Esophagus muscularis mucosa (tissue), 4 donors: Measurements from ENCODE around the gene IRF8. TPM values are rescaled to one million over a fixed set of nuclear protein-coding genes. Genes with fewer than 3 reads are reported as not detected.
"Not testable (repeated sequence)": the region's sequence is repeated elsewhere in the genome, so short reads cannot be mapped to it uniquely, and the experiment has no call there.

Experiments used
- DNase-seq: peaks from one replicate; pipeline ENCODE4 v3.0.0-alpha.2; 2017; ENCODE audit errors: extremely low spot score
- H3K27ac ChIP-seq, 4 donors: fragments of 200-600 bp; sonication (generic); replicated peaks in 1 of 4; 1 replicate in 3 of 4; 2 replicates in 1 of 4; pipeline ENCODE4 v1.5.1; 2016 to 2019; ENCODE audit warnings: mild to moderate bottlenecking in 1 of 4
- H3K27me3 ChIP-seq, 4 donors: fragments of 200-600 bp; sonication (generic); one replicate each; pipeline versions ENCODE4 v1.5.1 to v1.6.0; 2016 to 2019
- H3K36me3 ChIP-seq, 4 donors: fragments of 200-600 bp; sonication (generic); one replicate each; pipeline ENCODE4 v1.5.1; 2016 to 2019
- H3K4me1 ChIP-seq, 4 donors: fragments of 200-600 bp; sonication (generic); one replicate each; pipeline ENCODE4 v1.5.1; 2016 to 2019
- H3K4me3 ChIP-seq, 4 donors: fragments of 200-600 bp; sonication (generic); 1 replicate in 2 of 4; 2 replicates in 2 of 4; pipeline ENCODE4 v1.5.1; 2016 to 2019; ENCODE audit warnings: mild to moderate bottlenecking in 4 of 4, moderate library complexity in 1 of 4
- H3K9me3 ChIP-seq, 4 donors: fragments of 200-600 bp; sonication (generic); 1 replicate in 3 of 4; 2 replicates in 1 of 4; pipeline ENCODE4 v1.5.1; 2016 to 2019
- CTCF ChIP-seq, 3 experiments: fragments of 200-600 bp in 2 of 3; fragments of 450-650 bp in 1 of 3; sonication (generic) in 2 of 3; IDR thresholded peaks; one replicate each; pipeline ENCODE4 v1.5.1; 2017 to 2019; ENCODE audit warnings: antibody characterized with exemption in 3 of 3, mild to moderate bottlenecking in 2 of 3, moderate library complexity in 1 of 3
- EP300 ChIP-seq: sonication (generic); formaldehyde crosslinking; IDR thresholded peaks from one replicate; pipeline ENCODE4 v1.6.1; 2017; ENCODE audit warnings: antibody characterized with exemption
- POLR2A ChIP-seq: fragments of 450-650 bp; IDR thresholded peaks from one replicate; pipeline ENCODE4 v1.6.1; 2017; ENCODE audit warnings: antibody characterized with exemption, moderate library complexity, mild to moderate bottlenecking, low read depth
- POLR2AphosphoS5 ChIP-seq, 2 donors: sonication (generic); formaldehyde crosslinking; IDR thresholded peaks; one replicate each; pipeline ENCODE4 v1.6.1; 2017; ENCODE audit warnings: antibody characterized with exemption in 2 of 2
- WGBS: methylation state at CpG from one replicate; pipeline ENCODE4 v1.1.5; 2018; 5-methylcytosine and 5-hydroxymethylcytosine counted together
- intact Hi-C: fragments of 100-400 bp; cut with DNase I; formaldehyde crosslinking; loops from one replicate; pipeline ENCODE4 v1.15.1; 2023
- total RNA-seq, 4 donors: library from RNA; depleted of rRNA; stranded (reverse); fragments of >200 nt; gene quantifications; one replicate each; pipeline versions ENCODE4 v1.1.0 to v1.2.1, GENCODE V29; 2016

The IRF8 gene
- total RNA-seq, 4 donors from 2014 or later = 5.1 to 12.9 (median 10.4) TPM

GRCh38 chr16:85901773-85902365, 2.9 kb downstream of the IRF8 start:
- H3K4me1 ChIP-seq = peaks cover 11 to 25% (median 16%) of the 10 kb centered on the region in 4 donors
- 45% methylated on average over 7 of the region's 7 CpGs for WGBS
- H3K36me3 ChIP-seq = no peaks in the 10 kb centered on the region
- no peaks in the 10 kb centered on the region for H3K9me3 ChIP-seq
- peaks cover 0 to 26% (median 0%) of the 10 kb centered on the region in 4 donors for H3K27me3 ChIP-seq
- intact Hi-C loops = no loop called here
- no peak overlapping the region for H3K27ac ChIP-seq
- peak overlapping the region in 1 of 4 donors; percentile 22 for H3K4me3 ChIP-seq
- DNase-seq = no peak
- TF ChIP-seq POLR2A = no peak

GRCh38 chr16:85902366-85903155, 3.6 kb downstream of the IRF8 start:
- Histone ChIP-seq H3K27ac (no peak overlapping the region), H3K9me3 (no peaks in the 10 kb centered on the region), H3K4me1 (peaks cover 11 to 25% (median 16%) of the 10 kb centered on the region in 4 donors), H3K27me3 (peaks cover 0 to 26% (median 0%) of the 10 kb centered on the region in 4 donors), H3K4me3 (peak overlapping the region in 1 of 4 donors; percentile 22), H3K36me3 (no peaks in the 10 kb centered on the region)
- intact Hi-C loops = no loop called here
- TF ChIP-seq POLR2AphosphoS5 (IDR thresholded peaks at IDR 0.05) (no peak), POLR2A (no peak), EP300 (no peak), CTCF (IDR thresholded peaks at IDR 0.05) (no peak)
- 90% methylated on average over 20 of the region's 20 CpGs for WGBS
- no peak for DNase-seq

- no peak overlapping the region for H3K27ac ChIP-seq
- H3K4me1 ChIP-seq = peaks cover 6 to 19% (median 10%) of the 10 kb centered on the region in 4 donors
- 74% methylated on average over 5 of the region's 6 CpGs for WGBS
- DNase-seq = no peak
- no peak overlapping the region for H3K4me3 ChIP-seq
- H3K36me3 ChIP-seq = no peaks in the 10 kb centered on the region
- peaks cover 0 to 21% (median 0%) of the 10 kb centered on the region in 4 donors for H3K27me3 ChIP-seq
- no peak for TF ChIP-seq CTCF (IDR thresholded peaks at IDR 0.05)
- intact Hi-C loops = no loop called here
- no peaks in the 10 kb centered on the region for H3K9me3 ChIP-seq
Measured at GRCh38 chr16:85903559-85903958, 4.6 kb downstream of the IRF8 start.

GRCh38 chr16:85905110-85906095, 6.4 kb downstream of the IRF8 start:
- no peak for TF ChIP-seq EP300
- no peak for TF ChIP-seq POLR2AphosphoS5 (IDR thresholded peaks at IDR 0.05)
- H3K36me3 ChIP-seq = no peaks in the 10 kb centered on the region
- H3K9me3 ChIP-seq = no peaks in the 10 kb centered on the region
- intact Hi-C loops = no loop called here
- DNase-seq = no peak
- no peak overlapping the region for H3K27ac ChIP-seq
- peaks cover 0 to 10% (median 0%) of the 10 kb centered on the region in 4 donors for H3K4me1 ChIP-seq
- peaks cover 0 to 15% (median 0%) of the 10 kb centered on the region in 4 donors for H3K27me3 ChIP-seq
- H3K4me3 ChIP-seq = no peak overlapping the region
- 94% methylated on average over 20 of the region's 20 CpGs for WGBS

- intact Hi-C loops = no loop called here
- Histone ChIP-seq H3K27ac (no peak overlapping the region), H3K9me3 (no peaks in the 10 kb centered on the region), H3K4me3 (no peak overlapping the region), H3K27me3 (peaks cover 0 to 15% (median 0%) of the 10 kb centered on the region in 4 donors), H3K36me3 (no peaks in the 10 kb centered on the region), H3K4me1 (peaks cover 0 to 10% (median 0%) of the 10 kb centered on the region in 4 donors)
- WGBS = 92% methylated on average over 11 of the region's 13 CpGs
- no peak for TF ChIP-seq EP300
- TF ChIP-seq POLR2AphosphoS5 (IDR thresholded peaks at IDR 0.05) = no peak
- TF ChIP-seq CTCF (IDR thresholded peaks at IDR 0.05) = no peak
- no peak for TF ChIP-seq POLR2A
- DNase-seq = no peak
Measured at GRCh38 chr16:85906349-85906748, 7.4 kb downstream of the IRF8 start.

- H3K27ac ChIP-seq, H3K36me3 ChIP-seq, intact Hi-C loops, H3K9me3 ChIP-seq, H3K4me3 ChIP-seq, DNase-seq: not testable (repeated sequence)
- 88% methylated on average over 9 of the region's 9 CpGs for WGBS
- H3K4me1 ChIP-seq = peaks cover 0 to 11% (median 6%) of the 10 kb centered on the region in 4 donors
- H3K27me3 ChIP-seq = peaks cover 0 to 15% (median 0%) of the 10 kb centered on the region in 4 donors
Measured at GRCh38 chr16:85907231-85907630, 8.3 kb downstream of the IRF8 start.
